K562 treated with DMSO at 1 percent for 24 hours (cell line): ENCODE results near the gene OR4N2. TPM values are rescaled to one million over a fixed set of nuclear protein-coding genes. Genes with fewer than 3 reads are reported as not detected.

Source experiments
- total RNA-seq: library from RNA; unstranded; fragments of 300-600 nt; gene quantifications from 2 replicates; pipeline ENCODE4 v1.2.3, GENCODE V29; 2022; ENCODE audit warnings: low read depth; ENCODE audit not compliant: insufficient read depth

The OR4N2 gene, protein sequence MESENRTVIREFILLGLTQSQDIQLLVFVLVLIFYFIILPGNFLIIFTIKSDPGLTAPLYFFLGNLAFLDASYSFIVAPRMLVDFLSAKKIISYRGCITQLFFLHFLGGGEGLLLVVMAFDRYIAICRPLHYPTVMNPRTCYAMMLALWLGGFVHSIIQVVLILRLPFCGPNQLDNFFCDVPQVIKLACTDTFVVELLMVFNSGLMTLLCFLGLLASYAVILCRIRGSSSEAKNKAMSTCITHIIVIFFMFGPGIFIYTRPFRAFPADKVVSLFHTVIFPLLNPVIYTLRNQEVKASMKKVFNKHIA
- not detected in 2 replicates for total RNA-seq

DNA sequence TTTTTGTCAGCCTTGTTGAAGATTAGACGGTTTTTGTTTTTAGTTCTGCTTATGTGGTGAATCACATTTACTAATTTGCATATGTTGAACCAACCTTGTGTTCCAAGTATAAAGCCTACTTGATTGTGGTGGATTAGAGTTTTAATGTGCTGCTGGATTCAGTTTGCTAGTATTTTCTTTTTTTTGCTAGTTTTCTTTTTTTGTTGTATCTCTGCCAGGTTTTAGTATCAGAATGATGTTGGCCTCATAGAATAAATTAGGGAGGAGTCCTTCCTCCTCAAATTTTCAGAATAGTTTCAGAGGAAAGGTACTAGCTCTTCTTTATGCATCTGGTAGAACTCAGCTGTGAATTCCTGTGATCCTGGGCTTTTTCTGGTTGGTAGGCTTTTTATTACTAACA is at the start of gene OR4N2:
Gene OR4N2 (plus strand): TSS at position 301 of the 400 bp plus-strand sequence. CDS start 23,679 bp downstream, outside the sequence.

DNA sequence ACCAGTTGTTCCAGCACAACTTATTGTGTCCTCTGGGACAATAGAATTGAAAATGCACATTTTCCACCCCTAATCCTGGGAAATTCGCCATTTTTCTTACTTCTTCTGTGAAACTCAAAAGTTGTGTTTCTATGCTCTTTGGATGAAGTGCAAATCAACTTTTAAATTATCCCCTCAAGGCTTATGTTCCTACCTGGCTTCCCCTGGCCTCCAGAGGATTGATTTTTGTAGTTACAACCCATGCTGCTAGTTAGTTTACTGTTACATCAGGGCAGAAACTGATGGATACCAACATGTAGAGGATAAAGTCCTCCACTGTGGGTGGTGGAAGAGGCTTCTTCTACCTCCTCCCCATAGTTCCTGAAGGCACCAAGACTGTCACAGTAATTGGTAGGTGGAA is 30.4 kb upstream of the OR4N2 start, which contains the start of gene OR4M1:
Gene OR4M1 (plus strand): TSS at position 301 of the 400 bp plus-strand sequence. CDS start 6,819 bp downstream, outside the sequence.

DNA sequence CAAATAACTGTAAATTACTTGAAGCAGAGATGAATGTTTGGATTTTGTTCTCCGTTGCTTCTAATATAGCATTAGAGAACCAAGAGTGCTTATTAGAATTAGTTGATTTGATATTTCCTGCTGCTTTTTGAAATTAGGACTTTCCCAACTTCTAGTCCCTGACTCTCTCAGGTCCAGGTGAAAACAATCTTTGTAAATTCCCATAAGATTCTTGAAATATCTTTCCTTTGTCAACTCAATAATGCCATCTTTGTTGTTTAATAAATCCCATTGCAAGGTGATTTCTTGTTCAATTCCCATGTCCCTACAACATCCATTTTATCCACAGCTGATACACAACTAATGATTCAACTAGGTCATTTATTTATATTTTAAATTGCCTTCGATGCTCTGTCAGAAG is 71.3 kb downstream of the OR4N2 start, which contains the start of gene OR4K2:
Gene OR4K2 (plus strand): TSS at position 301 of the 400 bp plus-strand sequence. CDS start 1,126 bp downstream, outside the sequence.

Other genes with a start within 250 kb of the OR4N2 start
- gene OR11H2, start 89.9 kb upstream of the OR4N2 start, total RNA-seq = not detected in 2 replicates
- gene OR4Q3, start 60.2 kb upstream of the OR4N2 start, total RNA-seq = not detected in 2 replicates
- not detected in 2 replicates for gene OR4M1, start 30.3 kb upstream of the OR4N2 start, total RNA-seq
- gene OR4K2, start 71.4 kb downstream of the OR4N2 start, total RNA-seq = not detected in 2 replicates
- gene OR4K5, start 116.8 kb downstream of the OR4N2 start, total RNA-seq = not detected in 2 replicates
- gene OR4K1, start 127.1 kb downstream of the OR4N2 start, total RNA-seq = not detected in 2 replicates
- gene OR4K15, start 171.8 kb downstream of the OR4N2 start, total RNA-seq = not detected in 2 replicates
- not detected in 2 replicates for gene OR4Q2, start 198.4 kb downstream of the OR4N2 start, total RNA-seq
- gene OR4K14, start 215.5 kb downstream of the OR4N2 start, total RNA-seq = not detected in 2 replicates
- not detected in 2 replicates for gene OR4K13, start 232.3 kb downstream of the OR4N2 start, total RNA-seq